SKM-1 (cell line): ENCODE measurements around the gene LRRC73.
A peak's percentile ranks its signal among the peaks of the same experiment; 100 is the strongest.

ENCODE experiments used
- DNase-seq: peaks from one replicate; lab custom pipeline; 2025; ENCODE audit not compliant: unreplicated experiment; lab: John Stamatoyannopoulos, UW

Gene LRRC73

DNA sequence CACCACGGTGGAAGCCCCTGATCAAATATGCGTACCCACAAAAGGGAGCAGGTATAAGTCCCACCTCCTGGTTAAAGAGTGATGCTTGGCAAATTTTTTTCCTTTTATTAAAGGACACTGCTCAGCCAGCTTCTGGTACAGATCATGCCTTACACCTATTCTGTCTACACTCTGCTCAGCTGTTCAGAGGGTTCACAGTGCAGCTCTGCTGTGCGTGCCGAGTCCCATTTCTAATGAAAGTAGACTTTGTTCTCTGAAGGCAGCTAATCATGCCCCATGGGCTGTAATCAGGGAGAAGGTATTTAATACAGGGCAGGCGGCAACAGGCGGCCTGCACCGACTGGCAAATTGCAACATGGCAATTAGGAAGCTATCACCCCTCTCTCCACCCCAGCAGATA lies 16.3 kb downstream of the LRRC73 start:
- no peak for DNase-seq

DNA sequence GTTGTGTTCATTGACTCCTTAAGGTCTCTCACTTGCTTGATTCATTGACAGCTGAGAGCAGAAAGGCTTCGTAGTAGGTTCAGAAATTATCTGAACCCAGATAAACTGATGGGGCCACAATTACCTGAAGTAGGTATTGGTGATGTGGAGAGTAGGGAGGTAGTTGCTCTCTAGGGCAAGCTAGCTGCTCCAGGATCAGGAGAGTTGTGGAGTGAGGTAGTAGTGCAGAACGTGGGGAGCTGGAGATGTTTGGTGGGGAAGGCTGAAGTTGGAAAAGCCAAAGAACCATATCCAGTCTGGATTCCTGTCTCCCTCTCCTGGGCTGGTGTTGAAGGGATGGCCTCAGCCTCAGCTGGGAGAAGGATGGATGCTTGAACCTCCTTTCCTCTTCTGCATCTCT lies 16.9 kb downstream of the LRRC73 start:
- no peak for DNase-seq

DNA sequence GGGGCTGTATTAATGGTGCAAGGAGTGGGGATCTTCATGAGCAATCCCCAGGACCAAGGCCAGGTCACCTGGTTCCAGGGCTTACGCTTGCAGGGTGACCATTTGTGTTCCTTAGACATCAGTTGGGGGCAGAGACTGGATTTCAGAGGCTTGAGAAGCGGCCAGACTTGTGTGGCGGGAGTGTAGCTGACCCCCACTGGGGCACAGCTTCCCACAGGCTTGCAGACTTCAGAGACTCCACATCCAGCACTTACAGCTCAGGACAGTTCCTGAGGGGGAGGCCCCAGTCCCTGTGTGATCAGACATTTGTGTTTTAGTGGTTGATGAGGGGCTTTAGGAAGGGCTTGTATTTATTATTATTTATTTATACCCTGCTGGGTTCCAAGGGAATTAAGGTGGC lies 17.5 kb downstream of the LRRC73 start:
- no peak for DNase-seq

DNA sequence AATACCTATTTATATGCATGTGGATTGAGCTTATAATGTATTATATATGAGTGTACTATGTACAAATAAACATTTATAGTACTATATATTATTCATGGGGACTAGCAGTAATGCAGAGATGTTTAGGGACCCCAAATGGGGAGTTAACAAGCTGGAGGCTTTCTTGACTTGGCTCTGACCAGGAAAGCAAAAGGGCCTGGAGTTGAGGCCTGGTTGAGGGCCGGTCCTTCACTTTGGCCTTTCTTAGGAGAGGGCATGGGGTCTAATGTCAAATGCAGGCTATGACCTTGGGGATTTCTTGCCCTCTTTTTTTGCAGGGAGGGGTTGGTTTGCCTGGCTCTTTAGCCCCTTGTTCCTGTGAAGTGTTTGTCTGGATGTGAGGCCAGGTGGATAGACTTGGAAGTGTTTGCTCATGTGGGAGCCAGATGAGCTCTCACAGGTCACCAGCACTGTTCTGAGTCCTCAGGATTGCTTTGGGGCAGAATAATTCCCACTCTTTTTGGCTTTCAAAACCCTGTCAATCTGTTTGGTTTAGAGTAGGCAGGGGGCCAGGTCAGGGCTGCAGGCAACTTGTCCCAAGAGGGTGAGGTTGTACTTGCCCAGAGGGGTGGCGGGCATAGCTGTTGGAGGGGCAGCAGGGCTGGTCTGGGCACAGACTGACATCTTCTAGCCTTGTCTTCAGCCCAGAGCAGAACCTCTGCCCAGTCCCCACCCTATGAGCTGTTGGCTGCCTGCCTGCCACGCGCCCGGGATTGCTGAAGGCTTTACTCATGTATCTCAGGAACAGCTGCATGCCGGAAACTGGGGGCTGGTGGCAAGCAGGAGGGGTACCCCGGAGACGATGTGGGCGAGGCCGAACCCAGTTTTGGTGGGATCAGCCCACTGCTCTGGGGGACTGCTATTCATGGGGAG lies 18.1 kb downstream of the LRRC73 start:
- no peak for DNase-seq

DNA sequence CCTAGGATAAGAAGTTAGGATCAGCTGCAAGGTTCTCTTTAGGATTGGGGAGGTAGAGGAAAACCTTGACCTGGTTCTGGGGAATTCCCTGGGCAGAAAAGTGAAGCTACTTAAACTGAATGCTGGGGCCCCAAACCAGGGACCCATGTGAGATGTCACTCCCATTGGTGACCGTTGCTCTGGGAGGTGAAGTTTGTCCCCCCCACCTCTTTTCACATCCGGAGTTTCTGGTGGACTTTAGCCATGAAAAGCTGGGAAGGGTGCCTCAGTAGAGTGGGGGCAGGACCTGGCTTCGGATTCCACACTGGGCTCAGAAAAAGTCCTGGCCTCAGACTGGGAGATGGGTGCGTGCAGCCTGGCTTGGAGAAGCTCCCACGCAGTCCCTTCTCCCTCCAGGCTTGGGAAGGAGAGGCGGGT lies 19.6 kb downstream of the LRRC73 start:
- no peak for DNase-seq

DNA sequence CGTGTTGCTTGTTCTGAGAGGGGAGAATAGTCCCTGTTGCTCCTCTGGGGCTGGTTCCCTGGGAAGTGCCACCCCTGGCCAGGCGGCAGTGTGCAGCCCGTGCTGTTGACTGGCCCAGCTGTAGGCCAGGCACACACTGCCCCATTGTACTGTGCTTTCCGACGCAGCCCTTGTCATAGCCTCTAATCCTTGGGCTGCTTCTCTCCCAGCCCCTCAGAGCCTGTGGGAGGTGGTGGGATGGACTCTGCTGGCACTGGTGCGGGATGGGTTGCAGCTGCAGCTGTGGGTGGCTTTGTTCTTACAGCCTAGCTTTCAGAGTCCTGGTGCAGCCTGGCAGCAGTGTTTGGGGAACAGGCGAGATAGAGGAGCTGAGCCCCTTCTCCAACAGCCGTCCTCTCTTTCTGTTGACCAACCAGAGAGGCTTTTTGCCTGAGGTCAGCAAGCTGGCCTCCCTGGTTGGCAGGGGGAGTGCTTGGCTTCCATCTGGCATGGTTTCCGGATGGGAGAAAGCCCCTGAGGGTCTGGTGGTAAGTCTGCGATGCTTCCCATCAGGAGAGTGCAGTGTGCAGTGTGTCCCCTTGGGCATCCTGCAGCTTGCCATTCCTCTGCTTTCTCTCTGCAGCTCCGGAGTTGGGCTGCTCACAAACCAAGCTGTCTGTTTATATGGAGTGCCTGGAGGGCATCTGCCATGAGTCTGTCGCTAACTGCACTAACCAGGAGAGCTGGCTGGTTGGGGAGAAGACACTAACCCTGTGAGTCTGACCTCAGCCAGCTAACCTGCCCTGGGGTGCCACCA lies 20.7 kb downstream of the LRRC73 start:
- DNase-seq = no peak

DNA sequence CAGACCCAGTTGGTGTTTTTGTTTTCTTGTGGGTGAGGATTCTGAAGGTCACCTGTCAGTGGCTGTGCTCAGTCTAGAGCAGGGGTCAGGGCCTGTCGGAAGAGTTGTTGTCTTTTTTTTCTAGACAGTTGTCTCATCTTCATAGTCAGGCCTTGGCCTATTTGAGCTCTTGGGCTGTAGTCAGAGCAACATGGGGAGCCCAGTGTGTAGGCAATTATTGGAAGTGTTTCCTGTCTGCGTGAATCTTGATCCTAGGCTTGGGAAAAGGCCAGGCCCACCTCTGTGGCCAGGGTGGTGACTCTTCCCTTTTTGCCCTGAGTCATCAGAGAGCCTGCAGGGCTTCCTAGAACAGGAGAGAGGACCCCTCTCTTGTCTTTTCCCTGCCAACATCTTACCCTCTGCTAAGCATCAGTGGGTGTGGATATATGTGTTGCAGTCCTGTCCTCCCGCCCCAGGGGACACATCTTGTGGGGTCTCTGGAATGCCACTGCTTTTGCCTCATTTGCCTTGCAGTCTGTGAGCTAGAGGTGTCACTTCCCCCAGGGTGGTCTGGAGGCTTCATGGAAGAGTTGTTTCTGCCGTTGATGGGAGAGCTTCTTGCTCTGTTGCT lies 21.4 kb downstream of the LRRC73 start:
- DNase-seq = no peak

DNA sequence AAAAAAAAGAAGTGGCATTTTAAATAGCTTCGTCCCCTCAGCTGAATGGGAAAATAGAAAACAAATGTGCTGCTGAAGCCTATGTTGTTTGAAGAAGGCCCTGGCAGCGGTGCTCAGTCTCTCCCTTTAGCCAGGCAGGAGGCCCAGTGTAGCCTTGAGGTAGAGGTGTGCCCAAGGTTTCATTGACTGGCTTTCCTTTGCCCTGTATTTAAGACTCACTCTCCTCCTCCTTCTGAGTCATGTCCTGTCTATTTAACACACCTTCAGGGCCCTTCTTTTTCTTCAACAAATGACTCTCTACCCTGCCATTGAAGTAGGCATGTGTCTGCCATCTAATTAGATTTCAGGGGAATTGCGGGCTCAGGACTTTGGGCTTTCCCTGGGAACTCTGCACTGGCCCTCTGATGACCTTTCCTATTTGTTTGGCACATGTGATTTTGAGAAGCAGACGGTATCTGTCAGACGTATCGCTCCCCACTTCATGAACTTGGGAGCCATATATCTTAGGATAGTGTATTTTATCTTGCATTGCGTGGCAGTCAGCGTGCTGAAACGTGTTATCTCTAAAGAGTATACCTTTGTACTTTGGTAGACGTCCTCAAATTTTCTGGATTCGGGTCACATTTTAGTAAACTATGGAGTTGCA lies 28.4 kb downstream of the LRRC73 start:
- no peak for DNase-seq

DNA sequence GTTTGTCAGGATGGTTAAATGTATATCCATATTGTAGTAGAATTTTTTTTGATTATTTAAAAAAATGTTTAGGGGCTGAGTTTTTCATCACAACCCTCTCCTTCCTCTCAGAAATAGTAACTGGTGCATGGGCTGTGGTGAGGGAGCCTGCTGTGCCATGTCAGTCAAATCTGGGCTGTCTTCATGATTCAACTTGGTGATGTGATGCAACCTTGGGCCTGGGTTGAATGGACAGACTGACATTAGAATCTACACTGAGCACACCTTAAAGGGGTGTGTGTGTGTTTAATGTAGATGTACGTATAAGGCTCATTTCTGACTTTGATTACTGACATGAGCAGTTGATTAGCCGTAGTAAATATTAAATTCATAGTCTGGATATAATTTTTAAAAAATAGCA lies 29.1 kb downstream of the LRRC73 start:
- DNase-seq = no peak

DNA sequence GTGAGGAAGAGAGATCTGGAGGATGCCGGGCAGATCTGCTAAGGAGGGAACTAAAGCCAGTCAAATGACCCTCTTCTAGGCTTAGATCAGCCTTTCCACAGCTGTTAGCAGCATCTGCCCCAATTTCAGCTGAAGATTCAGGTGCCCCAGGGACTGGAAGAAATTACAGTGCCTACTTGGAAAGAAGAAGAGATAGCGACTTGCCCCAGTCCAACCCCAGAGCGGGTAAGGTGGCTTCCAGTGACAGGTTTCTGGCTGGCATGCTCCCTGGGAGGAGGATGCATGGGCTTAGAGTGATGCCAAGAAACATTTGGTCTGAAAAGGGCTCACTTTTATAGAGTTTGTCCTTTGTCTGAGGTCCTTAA lies 32.2 kb downstream of the LRRC73 start:
- no peak for DNase-seq

DNA sequence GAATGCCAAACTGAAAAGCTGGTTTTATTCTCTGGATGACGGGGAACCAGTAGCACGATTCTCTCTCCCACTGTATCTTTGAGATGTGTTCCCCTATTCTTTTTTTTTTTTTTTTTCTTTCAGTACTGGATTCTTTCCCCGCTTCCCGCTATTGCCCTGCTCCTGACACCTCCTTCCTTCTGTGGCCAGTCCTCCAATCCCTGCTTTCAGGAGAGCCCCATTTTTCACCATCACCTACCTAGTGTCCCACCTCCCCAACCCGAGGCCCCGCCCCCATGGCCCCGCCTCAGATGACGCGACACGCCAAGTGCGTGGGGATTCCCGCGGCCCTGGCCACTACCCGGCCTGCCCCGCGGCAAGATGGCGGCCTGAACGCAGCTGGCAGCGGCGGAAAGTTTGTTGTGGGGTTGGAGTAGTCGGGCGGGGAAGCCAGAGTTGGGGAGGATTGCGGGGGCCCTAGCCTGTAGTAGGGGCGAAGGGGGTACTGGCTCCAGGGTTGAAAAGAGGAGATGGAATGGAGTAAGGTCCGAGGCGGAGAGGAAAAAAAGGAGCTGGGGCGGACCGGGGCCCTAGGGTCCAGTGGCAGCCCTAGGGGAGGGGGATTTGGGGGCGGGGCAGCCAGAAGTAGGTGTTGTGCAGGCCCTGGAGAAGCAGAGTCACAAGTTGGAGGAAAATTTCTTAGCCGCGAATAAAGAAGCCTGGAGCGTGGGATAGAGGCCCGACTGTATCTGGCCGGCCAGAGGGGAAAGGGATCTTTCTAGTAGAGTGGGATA lies 32.7 kb downstream of the LRRC73 start, which contains the start of gene TJAP1:
Gene TJAP1 (plus strand): TSS at position 336 of the 773 bp plus-strand sequence. CDS start 21,432 bp downstream, outside the sequence.
- peak; percentile 64 for DNase-seq

DNA sequence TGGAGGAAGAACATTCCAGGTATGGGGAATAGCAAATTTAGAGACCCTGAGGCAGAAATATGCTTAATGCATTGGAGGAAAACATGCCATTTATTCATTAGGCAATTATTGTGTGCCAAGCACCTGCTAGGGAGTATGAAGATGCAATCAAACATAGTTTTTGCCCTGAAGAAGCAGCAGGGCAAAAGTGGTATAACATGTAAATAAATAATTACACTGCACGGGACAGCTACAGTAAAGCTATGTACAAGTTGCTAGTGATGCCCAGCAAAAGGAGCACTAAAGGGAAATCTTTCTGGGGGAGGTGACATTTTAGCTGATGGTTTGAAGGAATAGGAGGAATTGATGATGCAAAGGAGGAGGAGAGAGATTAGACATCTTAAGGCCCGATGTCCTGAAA lies 33.4 kb downstream of the LRRC73 start:
- no peak for DNase-seq

DNA sequence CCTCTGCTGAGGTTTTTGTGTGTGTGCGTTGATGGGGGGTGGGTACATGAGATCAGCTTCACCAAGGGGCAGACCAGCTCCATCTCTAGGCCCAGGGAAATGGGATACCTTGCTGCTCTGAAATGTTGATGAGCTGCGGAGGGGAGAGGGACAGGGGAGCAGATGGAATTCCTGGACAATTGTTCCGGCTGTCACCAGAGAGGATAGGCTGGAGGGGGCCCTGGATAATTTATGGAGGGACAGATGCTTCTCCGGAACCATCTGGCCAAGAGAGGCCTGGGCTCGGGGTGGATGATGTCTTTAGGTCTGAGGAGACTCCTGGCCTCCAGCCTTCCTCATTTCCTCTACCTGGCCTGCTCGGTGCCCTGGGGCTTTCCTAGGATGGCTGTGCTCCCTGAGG lies 34.6 kb downstream of the LRRC73 start:
- DNase-seq = no peak

DNA sequence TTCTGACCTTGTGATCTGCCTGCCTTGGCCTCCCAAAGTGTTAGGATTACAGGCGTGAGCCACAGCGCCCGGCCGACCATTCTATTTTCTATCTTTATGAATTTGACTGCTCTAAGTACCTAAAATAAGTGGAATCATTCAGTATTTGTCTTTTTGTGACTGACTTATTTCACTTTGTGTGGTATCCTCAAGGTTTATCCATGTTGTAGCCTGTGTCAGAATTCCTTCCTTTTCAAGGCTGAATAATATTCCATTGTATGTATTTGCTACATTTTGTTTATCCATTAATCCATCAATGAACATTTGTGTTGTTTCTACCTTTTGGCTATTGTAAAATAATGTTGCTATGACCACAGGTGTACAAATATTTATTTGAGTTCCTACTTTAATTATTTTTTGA lies 37.6 kb downstream of the LRRC73 start:
- DNase-seq = no peak

DNA sequence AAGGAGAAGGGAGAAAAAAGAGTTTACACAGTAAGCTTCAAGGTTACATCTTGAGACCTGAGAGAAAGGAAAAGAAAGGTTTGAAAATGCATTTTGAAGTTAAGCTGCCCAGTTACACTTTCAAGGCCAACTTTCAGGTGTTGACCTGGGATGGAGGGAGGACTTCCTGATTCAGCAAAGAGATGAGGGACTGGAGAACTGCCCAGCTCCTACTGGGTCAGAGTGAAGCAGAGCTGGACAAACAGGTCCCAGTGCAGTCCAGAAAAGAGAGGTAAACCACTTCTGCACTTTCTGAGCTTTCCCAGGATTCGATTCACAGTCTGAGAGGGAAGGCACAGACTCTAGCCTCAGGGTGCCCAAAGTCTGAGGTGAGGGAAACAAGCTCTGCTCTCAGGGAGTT lies 38.7 kb downstream of the LRRC73 start:
- no peak for DNase-seq

DNA sequence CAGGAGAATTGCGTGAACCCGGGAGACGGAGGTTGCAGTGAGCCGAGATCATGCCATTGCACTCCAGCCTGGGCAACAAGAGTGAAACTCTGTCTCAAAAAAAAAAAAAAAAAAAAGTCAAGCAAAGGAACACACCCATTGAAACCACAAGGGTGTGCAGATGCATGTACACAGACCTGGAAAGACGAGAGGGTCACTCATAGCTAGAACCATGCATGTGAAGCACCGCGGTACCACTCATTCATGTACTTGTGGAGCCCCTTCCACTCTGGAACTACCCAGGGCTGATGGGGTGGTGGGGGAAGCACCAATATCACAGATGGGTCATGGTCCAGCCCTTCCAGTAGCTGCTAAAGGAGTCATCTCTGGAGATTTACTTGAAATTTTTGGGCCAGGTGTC lies 40.2 kb downstream of the LRRC73 start:
- no peak for DNase-seq

DNA sequence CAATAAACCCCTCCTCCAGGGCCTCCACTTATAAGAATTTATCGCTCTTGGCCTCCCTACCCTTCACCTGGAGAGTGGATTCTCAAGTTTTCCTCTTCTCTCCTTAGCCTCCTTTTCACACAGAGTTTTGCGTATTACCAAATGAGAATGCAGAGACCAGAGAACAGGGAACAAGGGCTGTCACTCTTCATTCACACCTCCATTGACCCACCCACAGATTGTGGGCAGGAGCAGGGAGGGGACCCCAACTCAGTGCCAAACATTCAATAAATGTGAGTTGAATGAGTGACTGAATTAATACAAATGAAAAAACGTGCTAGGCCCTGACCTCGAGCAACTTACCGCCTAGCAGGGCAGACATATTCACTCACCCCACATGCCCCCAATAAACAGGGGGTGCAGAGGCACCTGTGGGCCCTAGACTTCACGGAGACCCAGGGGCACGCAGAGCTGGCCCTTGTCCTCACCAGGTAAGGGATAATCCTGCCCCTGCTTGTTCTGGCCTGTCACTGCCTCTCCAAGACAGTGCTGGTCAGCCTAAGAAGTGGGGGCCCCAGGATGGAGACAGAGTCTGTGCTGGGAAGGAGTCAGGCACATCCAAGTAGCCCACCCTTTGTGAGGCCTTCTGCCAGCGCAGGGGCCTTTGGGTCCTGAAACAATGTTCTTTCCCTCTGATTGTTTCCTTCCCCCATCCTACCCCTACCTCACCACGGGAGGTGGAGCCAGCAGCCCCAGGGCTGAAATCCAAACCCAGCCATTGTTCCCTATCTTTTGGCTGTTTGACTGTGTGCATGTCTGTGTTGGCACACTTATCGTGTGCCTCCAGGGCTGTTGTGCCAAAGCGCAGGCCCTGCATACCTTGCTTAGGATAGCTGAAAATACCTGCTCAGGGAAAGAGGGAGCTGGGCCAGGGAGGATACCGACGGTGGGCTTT lies 41.1 kb downstream of the LRRC73 start:
- no peak for DNase-seq

DNA sequence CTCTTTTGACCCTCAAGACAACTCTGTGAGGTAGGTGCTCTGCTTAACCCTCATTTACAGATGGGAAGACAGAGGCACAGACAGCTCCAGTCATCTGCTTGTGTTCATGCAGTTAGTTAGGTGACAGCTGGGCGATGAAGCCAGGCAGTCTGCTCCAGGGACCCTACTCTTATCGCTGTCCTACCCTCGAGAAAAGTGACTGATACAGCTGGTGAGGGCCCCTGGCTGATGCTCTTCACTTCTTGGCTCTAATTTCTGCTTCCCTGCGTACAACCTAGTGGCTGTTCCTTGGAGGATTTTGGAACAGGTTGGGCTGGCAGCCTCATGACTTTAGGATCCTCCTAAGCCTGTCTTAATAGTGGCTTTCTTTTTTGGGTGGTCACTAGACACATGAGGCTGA lies 41.9 kb downstream of the LRRC73 start:
- DNase-seq = no peak

DNA sequence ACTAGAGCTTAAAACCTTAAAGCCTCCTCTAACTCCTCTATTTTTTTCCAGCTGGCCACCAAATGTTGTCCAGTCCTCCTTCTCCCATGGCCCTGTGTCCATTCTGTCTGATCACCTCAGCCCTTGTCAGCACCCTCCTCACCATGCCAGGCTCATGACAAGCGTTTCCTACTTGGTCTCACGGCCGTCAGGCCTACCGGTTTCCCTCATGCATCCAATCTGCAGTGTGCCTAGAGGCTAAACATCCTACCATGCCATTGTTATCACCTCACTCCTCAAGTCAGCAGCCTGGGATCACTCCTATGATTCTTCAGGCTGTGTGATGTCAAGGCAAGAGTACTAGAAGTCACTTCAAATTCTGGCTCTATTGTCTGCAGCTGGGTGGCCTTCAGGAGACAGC lies 42.4 kb downstream of the LRRC73 start:
- no peak for DNase-seq
